Measurements from ENCODE around the gene IFI27L1.

The IFI27L1 gene

GRCh38 chr14:94127330-94127729, 46.2 kb downstream of the IFI27L1 start:
- Mint-ChIP-seq H3K4me3 (peak overlapping the region in 1 of 2 donors; percentile 92), H3K9me3 (no peaks in the 10 kb centered on the region), H3K36me3 (ENCODE audit: insufficient read depth) (peaks cover 3% of the 10 kb centered on the region), H3K27ac (peak overlapping the region in 1 of 2 donors; percentile 72), H3K27me3 (no peaks in the 10 kb centered on the region), H3K4me1 (ENCODE audit: low read depth in 2 of 2) (peaks cover 19 to 23% of the 10 kb centered on the region in 2 donors)
- DNase-seq (no peak), ATAC-seq (replicated peaks) (no peak)

- DNase-seq = no peak
- no peaks in the 10 kb centered on the region for H3K9me3 Mint-ChIP-seq
- H3K4me3 Mint-ChIP-seq = peak overlapping the region; percentile 92 to 94
- no peaks in the 10 kb centered on the region for H3K27me3 Mint-ChIP-seq
- H3K4me1 Mint-ChIP-seq (ENCODE audit: low read depth in 2 of 2) = peaks cover 19 to 23% of the 10 kb centered on the region in 2 donors
- peak overlapping the region; percentile 87 to 94 for H3K27ac Mint-ChIP-seq
- H3K36me3 Mint-ChIP-seq (ENCODE audit: insufficient read depth) = peaks cover 3% of the 10 kb centered on the region
- ATAC-seq (replicated peaks) = no peak
Observed at GRCh38 chr14:94128216-94128839, 47.2 kb downstream of the IFI27L1 start.

GRCh38 chr14:94129111-94129757, 48.1 kb downstream of the IFI27L1 start, which contains the start of gene IFI27L2:
IFI27L2 (minus strand) TSS chr14:94129604; CDS start chr14:94129564, 40 bp downstream.
- Mint-ChIP-seq H3K27me3 (no peaks in the 10 kb centered on the region), H3K27ac (peak within 1 kb of the TSS; percentile 87 to 94), H3K4me3 (peak within 1 kb of the TSS; percentile 92 to 94), H3K9me3 (no peaks in the 10 kb centered on the region), H3K4me1 (ENCODE audit: low read depth in 2 of 2) (peaks cover 19 to 23% of the 10 kb centered on the region in 2 donors), H3K36me3 (ENCODE audit: insufficient read depth) (peaks cover 3% of the 10 kb centered on the region)
- peak; percentile 94 for ATAC-seq (replicated peaks)
- peak; percentile 47 to 51 (median 50) for DNase-seq

GRCh38 chr14:94129758-94130414, 48.8 kb downstream of the IFI27L1 start:
- Mint-ChIP-seq H3K27me3 (no peaks in the 10 kb centered on the region), H3K4me1 (ENCODE audit: low read depth in 2 of 2) (peaks cover 19 to 23% of the 10 kb centered on the region in 2 donors), H3K9me3 (no peaks in the 10 kb centered on the region), H3K36me3 (ENCODE audit: insufficient read depth) (peaks cover 3% of the 10 kb centered on the region), H3K27ac (peak overlapping the region; percentile 87 to 94), H3K4me3 (peak overlapping the region; percentile 92 to 94)
- peak in 1 of 3 experiments; percentile 20 for DNase-seq
- peak; percentile 41 for ATAC-seq (replicated peaks)

- DNase-seq (peak; percentile 58 to 65 (median 62)), ATAC-seq (replicated peaks) (peak; percentile 35)
- Mint-ChIP-seq H3K27me3 (peaks cover 0 to 10% of the 10 kb centered on the region in 2 donors), H3K4me3 (no peak overlapping the region), H3K4me1 (ENCODE audit: low read depth in 2 of 2) (peaks cover 19 to 27% of the 10 kb centered on the region in 2 donors), H3K27ac (no peak overlapping the region), H3K36me3 (ENCODE audit: insufficient read depth) (no peaks in the 10 kb centered on the region), H3K9me3 (no peaks in the 10 kb centered on the region)
Observed at GRCh38 chr14:94132285-94132887, 51.3 kb downstream of the IFI27L1 start.

- Mint-ChIP-seq H3K9me3 (no peaks in the 10 kb centered on the region), H3K4me3 (no peak overlapping the region), H3K27ac (no peak overlapping the region), H3K36me3 (ENCODE audit: insufficient read depth) (no peaks in the 10 kb centered on the region), H3K27me3 (peaks cover 4 to 20% of the 10 kb centered on the region in 2 donors), H3K4me1 (ENCODE audit: low read depth in 2 of 2) (peaks cover 0 to 4% of the 10 kb centered on the region in 2 donors)
- ATAC-seq (replicated peaks) = no peak
- no peak for DNase-seq
Observed at GRCh38 chr14:94135476-94135875, 54.4 kb downstream of the IFI27L1 start.

- Mint-ChIP-seq H3K9me3 (no peaks in the 10 kb centered on the region), H3K27me3 (peaks cover 4 to 20% of the 10 kb centered on the region in 2 donors), H3K4me3 (no peak overlapping the region), H3K36me3 (ENCODE audit: insufficient read depth) (no peaks in the 10 kb centered on the region), H3K27ac (no peak overlapping the region), H3K4me1 (ENCODE audit: low read depth in 2 of 2) (peaks cover 0 to 4% of the 10 kb centered on the region in 2 donors)
- DNase-seq = peak; percentile 83 to 86 (median 85)
- peak; percentile 94 for ATAC-seq (replicated peaks)
Observed at GRCh38 chr14:94136575-94137331, 55.6 kb downstream of the IFI27L1 start.

- Mint-ChIP-seq H3K27ac (no peak overlapping the region), H3K4me3 (no peak overlapping the region)
- ATAC-seq (replicated peaks) = no peak
Observed at GRCh38 chr14:94138251-94138650, 57.1 kb downstream of the IFI27L1 start.

GRCh38 chr14:94139006-94139405, 57.9 kb downstream of the IFI27L1 start:
- no peaks in the 10 kb centered on the region for H3K36me3 Mint-ChIP-seq (ENCODE audit: insufficient read depth)
- no peak for DNase-seq
- no peak for ATAC-seq (replicated peaks)
- no peak overlapping the region for H3K4me3 Mint-ChIP-seq
- peaks cover 4 to 20% of the 10 kb centered on the region in 2 donors for H3K27me3 Mint-ChIP-seq
- no peak overlapping the region for H3K27ac Mint-ChIP-seq
- peaks cover 0 to 4% of the 10 kb centered on the region in 2 donors for H3K4me1 Mint-ChIP-seq (ENCODE audit: low read depth in 2 of 2)
- H3K9me3 Mint-ChIP-seq = no peaks in the 10 kb centered on the region

More at GRCh38 chr14:94138251-94138650, 57.1 kb downstream of the IFI27L1 start:
- Mint-ChIP-seq H3K36me3 (ENCODE audit: insufficient read depth) (no peaks in the 10 kb centered on the region), H3K4me1 (ENCODE audit: low read depth in 2 of 2) (peaks cover 0 to 4% of the 10 kb centered on the region in 2 donors), H3K9me3 (no peaks in the 10 kb centered on the region), H3K27me3 (peaks cover 4 to 20% of the 10 kb centered on the region in 2 donors)
- no peak for DNase-seq

GRCh38 chr14:94139421-94139820, 58.3 kb downstream of the IFI27L1 start:
- peaks cover 4 to 20% of the 10 kb centered on the region in 2 donors for H3K27me3 Mint-ChIP-seq
- no peak for ATAC-seq (replicated peaks)
- no peak overlapping the region for H3K27ac Mint-ChIP-seq

GRCh38 chr14:94142247-94142646, 61.1 kb downstream of the IFI27L1 start:
- Mint-ChIP-seq H3K27me3 (peaks cover 4 to 12% of the 10 kb centered on the region in 2 donors), H3K36me3 (ENCODE audit: insufficient read depth) (no peaks in the 10 kb centered on the region), H3K9me3 (no peaks in the 10 kb centered on the region), H3K4me1 (ENCODE audit: low read depth in 2 of 2) (peaks cover 10 to 11% of the 10 kb centered on the region in 2 donors), H3K27ac (no peak overlapping the region), H3K4me3 (no peak overlapping the region)
- ATAC-seq (replicated peaks) (no peak), DNase-seq (no peak)

More at GRCh38 chr14:94139421-94139820, 58.3 kb downstream of the IFI27L1 start:
- Mint-ChIP-seq H3K4me1 (ENCODE audit: low read depth in 2 of 2) (peaks cover 0 to 4% of the 10 kb centered on the region in 2 donors), H3K9me3 (no peaks in the 10 kb centered on the region), H3K4me3 (no peak overlapping the region), H3K36me3 (ENCODE audit: insufficient read depth) (no peaks in the 10 kb centered on the region)
- DNase-seq = no peak

- no peak for DNase-seq
- Mint-ChIP-seq H3K36me3 (ENCODE audit: insufficient read depth) (no peaks in the 10 kb centered on the region), H3K4me3 (no peak overlapping the region), H3K27me3 (peaks cover 4 to 6% of the 10 kb centered on the region in 2 donors), H3K27ac (no peak overlapping the region), H3K4me1 (ENCODE audit: low read depth in 2 of 2) (peaks cover 13 to 15% of the 10 kb centered on the region in 2 donors), H3K9me3 (no peaks in the 10 kb centered on the region)
- ATAC-seq (replicated peaks) = no peak
Observed at GRCh38 chr14:94142836-94143235, 61.7 kb downstream of the IFI27L1 start.

All from effector memory CD8-positive, alpha-beta T cell (primary cell).